SK-N-SH treated with all-trans-retinoic acid at 6 μM for 48 hours (cell line): ENCODE measurements around the gene TOP1.

Source experiments
- ARNTL ChIP-seq: fragments of 450-650 bp; formaldehyde crosslinking; IDR thresholded peaks from 2 replicates; pipeline ENCODE4 v1.5.0; 2020; ENCODE audit warnings: low read depth, mild to moderate bottlenecking, moderate library complexity, borderline replicate concordance
- BACH2 ChIP-seq: fragments of 250-450 bp; sonication (Bioruptor Pico); IDR thresholded peaks from 2 replicates; pipeline ENCODE4 v1.9.0; 2021; ENCODE audit warnings: mild to moderate bottlenecking, borderline replicate concordance
- OSR1 ChIP-seq: fragments of 250-450 bp; sonication (Bioruptor Pico); IDR thresholded peaks from 2 replicates; pipeline ENCODE4 v1.8.0; 2022; ENCODE audit warnings: moderate library complexity, mild to moderate bottlenecking, inconsistent platforms
- ZC3H10 ChIP-seq: fragments of 250-450 bp; sonication (Bioruptor Pico); IDR thresholded peaks from 2 replicates; pipeline ENCODE4 v1.5.1; 2021; ENCODE audit warnings: mild to moderate bottlenecking, moderate library complexity
- TF ChIP-seq, protein P1 (sequence below): fragments of 250-450 bp; sonication (Bioruptor Pico); IDR thresholded peaks from 2 replicates; pipeline ENCODE4 v1.8.0; 2020; ENCODE audit warnings: mild to moderate bottlenecking, moderate library complexity, borderline replicate concordance
- TF ChIP-seq, protein P2 (sequence below): fragments of 250-450 bp; sonication (Bioruptor Pico); IDR thresholded peaks from 2 replicates; pipeline ENCODE4 v1.5.1; 2020; ENCODE audit warnings: low read depth, mild to moderate bottlenecking, moderate library complexity

DNA sequence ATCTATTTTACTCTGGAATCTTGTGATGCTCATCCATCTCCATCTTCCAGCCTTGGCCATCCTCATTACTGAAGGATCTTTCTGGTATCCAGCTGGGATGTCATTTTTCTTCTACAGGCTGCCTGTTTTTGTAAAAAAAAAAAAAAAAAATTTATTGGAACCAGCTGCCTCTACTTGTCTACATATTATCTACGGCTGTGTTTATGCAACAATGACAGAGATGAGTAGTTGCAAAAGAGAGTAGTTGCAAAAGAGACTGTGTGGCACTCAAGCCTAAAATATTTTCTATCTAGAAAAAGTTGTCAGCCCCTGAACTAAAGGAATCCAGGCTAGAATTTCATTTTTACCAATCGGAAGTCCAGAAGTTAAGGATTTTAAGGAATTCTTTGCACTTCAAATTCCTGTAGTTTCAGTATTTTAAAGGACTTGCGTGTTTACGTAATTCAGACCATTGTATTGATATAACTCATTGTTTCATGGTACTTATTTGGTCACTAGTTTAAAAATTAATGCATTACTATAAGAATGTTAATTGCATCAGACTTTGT, 70.2 kb downstream of the TOP1 start:
- TF ChIP-seq ARNTL (CRISPR knock-in tag) (no peak), OSR1 (CRISPR knock-in tag) (no peak), ZC3H10 (CRISPR knock-in tag) (no peak), BACH2 (CRISPR knock-in tag) (no peak)
- TF ChIP-seq, protein P1, sequence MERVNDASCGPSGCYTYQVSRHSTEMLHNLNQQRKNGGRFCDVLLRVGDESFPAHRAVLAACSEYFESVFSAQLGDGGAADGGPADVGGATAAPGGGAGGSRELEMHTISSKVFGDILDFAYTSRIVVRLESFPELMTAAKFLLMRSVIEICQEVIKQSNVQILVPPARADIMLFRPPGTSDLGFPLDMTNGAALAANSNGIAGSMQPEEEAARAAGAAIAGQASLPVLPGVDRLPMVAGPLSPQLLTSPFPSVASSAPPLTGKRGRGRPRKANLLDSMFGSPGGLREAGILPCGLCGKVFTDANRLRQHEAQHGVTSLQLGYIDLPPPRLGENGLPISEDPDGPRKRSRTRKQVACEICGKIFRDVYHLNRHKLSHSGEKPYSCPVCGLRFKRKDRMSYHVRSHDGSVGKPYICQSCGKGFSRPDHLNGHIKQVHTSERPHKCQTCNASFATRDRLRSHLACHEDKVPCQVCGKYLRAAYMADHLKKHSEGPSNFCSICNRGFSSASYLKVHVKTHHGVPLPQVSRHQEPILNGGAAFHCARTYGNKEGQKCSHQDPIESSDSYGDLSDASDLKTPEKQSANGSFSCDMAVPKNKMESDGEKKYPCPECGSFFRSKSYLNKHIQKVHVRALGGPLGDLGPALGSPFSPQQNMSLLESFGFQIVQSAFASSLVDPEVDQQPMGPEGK (CRISPR knock-in tag): no peak
- TF ChIP-seq, protein P2, sequence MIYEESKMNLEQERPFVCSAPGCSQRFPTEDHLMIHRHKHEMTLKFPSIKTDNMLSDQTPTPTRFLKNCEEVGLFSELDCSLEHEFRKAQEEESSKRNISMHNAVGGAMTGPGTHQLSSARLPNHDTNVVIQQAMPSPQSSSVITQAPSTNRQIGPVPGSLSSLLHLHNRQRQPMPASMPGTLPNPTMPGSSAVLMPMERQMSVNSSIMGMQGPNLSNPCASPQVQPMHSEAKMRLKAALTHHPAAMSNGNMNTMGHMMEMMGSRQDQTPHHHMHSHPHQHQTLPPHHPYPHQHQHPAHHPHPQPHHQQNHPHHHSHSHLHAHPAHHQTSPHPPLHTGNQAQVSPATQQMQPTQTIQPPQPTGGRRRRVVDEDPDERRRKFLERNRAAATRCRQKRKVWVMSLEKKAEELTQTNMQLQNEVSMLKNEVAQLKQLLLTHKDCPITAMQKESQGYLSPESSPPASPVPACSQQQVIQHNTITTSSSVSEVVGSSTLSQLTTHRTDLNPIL: no peak
